NOMO-1 treated with DMSO at 0.1 percent for 48 hours (cell line): ENCODE measurements around the gene ATP1A4.

Source experiments
- DNase-seq: peaks from one replicate; lab custom pipeline; 2025; ENCODE audit not compliant: unreplicated experiment; lab: John Stamatoyannopoulos, UW

The ATP1A4 gene

GRCh38 chr1:160169553-160170399 lies 18.4 kb downstream of the ATP1A4 start:
- DNase-seq = peak; percentile 43

- no peak for DNase-seq
These were observed 20.0 kb downstream of the ATP1A4 start for GRCh38 chr1:160171354-160171753.

GRCh38 chr1:160171980-160172379 lies 20.6 kb downstream of the ATP1A4 start:
- DNase-seq = no peak

GRCh38 chr1:160177231-160177630 lies 25.8 kb downstream of the ATP1A4 start:
- DNase-seq = no peak

GRCh38 chr1:160177667-160178066 lies 26.3 kb downstream of the ATP1A4 start:
- DNase-seq = no peak

- no peak for DNase-seq
These were observed 27.3 kb downstream of the ATP1A4 start for GRCh38 chr1:160178731-160179130.

GRCh38 chr1:160179336-160179735 lies 27.9 kb downstream of the ATP1A4 start:
- no peak for DNase-seq

GRCh38 chr1:160186246-160186645 lies 34.8 kb downstream of the ATP1A4 start:
- DNase-seq = no peak

- DNase-seq = no peak
These were observed 35.3 kb downstream of the ATP1A4 start for GRCh38 chr1:160186729-160187128.

- no peak for DNase-seq
These were observed 36.0 kb downstream of the ATP1A4 start for GRCh38 chr1:160187407-160187806.

GRCh38 chr1:160188341-160188740 lies 36.9 kb downstream of the ATP1A4 start:
- no peak for DNase-seq

GRCh38 chr1:160189649-160190625 lies 38.5 kb downstream of the ATP1A4 start, which contains the start of gene CASQ1:
TSS of gene CASQ1 (plus strand) at chr1:160190575. CDS start at chr1:160190752, 177 bp downstream.
- DNase-seq = no peak

- no peak for DNase-seq
These were observed 40.4 kb downstream of the ATP1A4 start for GRCh38 chr1:160191756-160192155.

GRCh38 chr1:160192234-160192633 lies 40.8 kb downstream of the ATP1A4 start:
- DNase-seq = no peak

GRCh38 chr1:160193091-160193819 lies 41.9 kb downstream of the ATP1A4 start:
- DNase-seq = peak; percentile 62

GRCh38 chr1:160193832-160194736 lies 42.7 kb downstream of the ATP1A4 start:
- no peak for DNase-seq

- DNase-seq = no peak
These were observed 43.3 kb downstream of the ATP1A4 start for GRCh38 chr1:160194737-160195059.

GRCh38 chr1:160196143-160196542 lies 44.7 kb downstream of the ATP1A4 start:
- no peak for DNase-seq

- no peak for DNase-seq
These were observed 45.8 kb downstream of the ATP1A4 start for GRCh38 chr1:160197231-160197630.

- peak; percentile 11 for DNase-seq
These were observed 49.4 kb downstream of the ATP1A4 start for GRCh38 chr1:160200786-160201185.
